GM21825 (cell line): ENCODE data around the gene IL17RB.

Experiments used
- ATAC-seq: cut with Tn5 transposase; IDR thresholded peaks from one replicate; pipeline ENCODE4 v1.9.1; 2021; ENCODE audit warnings: mild to moderate bottlenecking, moderate library complexity; ENCODE audit not compliant: unreplicated experiment

The IL17RB gene

DNA sequence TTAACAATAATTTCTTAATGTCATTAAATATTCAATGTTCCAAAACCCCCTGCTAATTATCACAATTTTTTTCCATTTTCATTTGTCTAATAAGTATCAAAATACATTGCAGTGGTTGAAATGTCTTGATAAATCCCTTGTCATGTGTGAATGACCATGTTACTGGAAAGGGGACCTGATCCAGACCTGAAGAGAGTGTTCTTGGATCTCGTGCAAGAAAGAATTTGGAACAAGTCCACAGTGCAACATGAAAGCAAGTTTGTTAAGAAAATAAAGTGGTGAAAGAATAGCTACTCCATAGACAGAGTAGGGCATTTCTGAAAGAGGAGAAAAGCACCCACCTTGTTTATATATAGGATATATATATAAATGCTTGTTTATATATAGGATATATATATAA, 55.7 kb downstream of the IL17RB start:
- no peak for ATAC-seq

DNA sequence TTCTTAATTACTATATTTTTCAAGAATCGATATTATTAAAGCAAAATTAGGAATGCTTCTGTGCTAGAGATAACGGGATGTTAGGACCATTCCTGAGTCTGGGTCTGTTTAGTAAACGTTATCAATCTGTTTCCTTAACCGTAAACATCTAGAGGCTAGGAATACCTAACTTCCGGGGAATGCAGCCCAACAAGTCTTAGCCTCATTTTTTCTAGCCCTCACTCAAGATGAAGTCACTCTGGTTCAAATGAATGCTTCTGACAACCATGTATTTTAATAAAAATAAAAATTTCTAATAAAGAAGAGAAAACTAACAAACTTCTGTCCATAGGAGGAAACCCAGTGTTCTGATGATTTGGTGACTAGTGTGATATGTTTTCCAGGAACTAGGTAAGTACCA, 56.3 kb downstream of the IL17RB start:
- no peak for ATAC-seq

DNA sequence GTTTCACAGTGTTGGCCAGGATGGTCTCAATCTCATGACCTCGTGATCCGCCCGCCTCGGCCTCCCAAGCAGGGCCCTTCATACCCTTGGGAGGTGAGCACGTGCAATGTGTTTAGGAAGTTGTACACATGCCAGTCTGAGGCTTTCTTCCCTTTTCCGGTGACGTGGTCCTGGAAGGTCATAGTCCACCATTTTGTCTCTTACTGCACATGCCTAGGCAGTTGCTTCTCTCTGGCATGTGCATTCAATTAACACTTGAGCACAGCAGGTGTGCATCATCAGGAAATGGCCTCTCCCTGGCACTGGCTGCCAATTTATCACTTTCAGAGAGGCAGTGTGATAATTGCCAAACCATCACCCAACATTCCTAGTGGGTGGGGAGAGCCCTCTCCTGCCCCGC, 67.0 kb downstream of the IL17RB start:
- ATAC-seq: no peak
